IPS-11a (cell line): ENCODE data around the gene BMERB1.

Source experiments
- H3K4me3 ChIP-seq: one replicate; pipeline ENCODE4 v1.5.1; 2013; ENCODE audit warnings: low read depth, low read length, control low read depth

BMERB1 gene

GRCh38 chr16:15581127-15581815 is 146.9 kb downstream of the BMERB1 start:
- no peak overlapping the region for H3K4me3 ChIP-seq

GRCh38 chr16:15583526-15583925 is 149.1 kb downstream of the BMERB1 start:
- H3K4me3 ChIP-seq: no peak overlapping the region

- no peak overlapping the region for H3K4me3 ChIP-seq
Observed at GRCh38 chr16:15585956-15586355, 151.6 kb downstream of the BMERB1 start.

GRCh38 chr16:15586716-15587115 is 152.3 kb downstream of the BMERB1 start:
- H3K4me3 ChIP-seq: no peak overlapping the region

GRCh38 chr16:15587152-15587825 is 152.9 kb downstream of the BMERB1 start:
- H3K4me3 ChIP-seq: no peak overlapping the region

GRCh38 chr16:15592324-15592723 is 157.9 kb downstream of the BMERB1 start:
- H3K4me3 ChIP-seq: no peak overlapping the region

- no peak overlapping the region for H3K4me3 ChIP-seq
Observed at GRCh38 chr16:15593235-15593634, 158.8 kb downstream of the BMERB1 start.

GRCh38 chr16:15594711-15595320 is 160.4 kb downstream of the BMERB1 start:
- H3K4me3 ChIP-seq: no peak overlapping the region

- no peak overlapping the region for H3K4me3 ChIP-seq
Observed at GRCh38 chr16:15597135-15597534, 162.7 kb downstream of the BMERB1 start.

GRCh38 chr16:15597822-15598647 is 163.6 kb downstream of the BMERB1 start:
- H3K4me3 ChIP-seq: no peak overlapping the region

GRCh38 chr16:15598648-15599190 is 164.3 kb downstream of the BMERB1 start:
- no peak overlapping the region for H3K4me3 ChIP-seq

GRCh38 chr16:15599303-15600070 is 165.1 kb downstream of the BMERB1 start:
- no peak overlapping the region for H3K4me3 ChIP-seq

- no peak overlapping the region for H3K4me3 ChIP-seq
Observed at GRCh38 chr16:15601212-15601879, 167.0 kb downstream of the BMERB1 start.

- H3K4me3 ChIP-seq: no peak overlapping the region
Observed at GRCh38 chr16:15602285-15603044, 168.1 kb downstream of the BMERB1 start.

GRCh38 chr16:15604460-15605440 is 170.4 kb downstream of the BMERB1 start:
- no peak overlapping the region for H3K4me3 ChIP-seq

GRCh38 chr16:15605839-15606517 is 171.6 kb downstream of the BMERB1 start:
- no peak overlapping the region for H3K4me3 ChIP-seq

GRCh38 chr16:15606518-15607220 is 172.3 kb downstream of the BMERB1 start:
- no peak overlapping the region for H3K4me3 ChIP-seq
